Measurements from ENCODE around the gene PJA2. TPM values are rescaled to one million over a fixed set of nuclear protein-coding genes. Genes with fewer than 3 reads are reported as not detected.

Gene PJA2
- total RNA-seq, 2 donors from 2014 or later, result 55.9 to 102 TPM

- H3K4me3 ChIP-seq, result no peak overlapping the region
- H3K4me1 ChIP-seq, result no peaks in the 10 kb centered on the region
- no peaks in the 10 kb centered on the region for H3K9me3 ChIP-seq
- no peaks in the 10 kb centered on the region for H3K36me3 ChIP-seq
- no peaks in the 10 kb centered on the region for H3K27me3 ChIP-seq
- no peak overlapping the region for H3K9ac ChIP-seq (ENCODE audit: low read depth in 2 of 2, low read length in 2 of 2)
- no peak for DNase-seq
- H3K27ac ChIP-seq, result no peak overlapping the region
- intact Hi-C loops (cut with DNase I), result no loop called here
- TF ChIP-seq, protein P1, sequence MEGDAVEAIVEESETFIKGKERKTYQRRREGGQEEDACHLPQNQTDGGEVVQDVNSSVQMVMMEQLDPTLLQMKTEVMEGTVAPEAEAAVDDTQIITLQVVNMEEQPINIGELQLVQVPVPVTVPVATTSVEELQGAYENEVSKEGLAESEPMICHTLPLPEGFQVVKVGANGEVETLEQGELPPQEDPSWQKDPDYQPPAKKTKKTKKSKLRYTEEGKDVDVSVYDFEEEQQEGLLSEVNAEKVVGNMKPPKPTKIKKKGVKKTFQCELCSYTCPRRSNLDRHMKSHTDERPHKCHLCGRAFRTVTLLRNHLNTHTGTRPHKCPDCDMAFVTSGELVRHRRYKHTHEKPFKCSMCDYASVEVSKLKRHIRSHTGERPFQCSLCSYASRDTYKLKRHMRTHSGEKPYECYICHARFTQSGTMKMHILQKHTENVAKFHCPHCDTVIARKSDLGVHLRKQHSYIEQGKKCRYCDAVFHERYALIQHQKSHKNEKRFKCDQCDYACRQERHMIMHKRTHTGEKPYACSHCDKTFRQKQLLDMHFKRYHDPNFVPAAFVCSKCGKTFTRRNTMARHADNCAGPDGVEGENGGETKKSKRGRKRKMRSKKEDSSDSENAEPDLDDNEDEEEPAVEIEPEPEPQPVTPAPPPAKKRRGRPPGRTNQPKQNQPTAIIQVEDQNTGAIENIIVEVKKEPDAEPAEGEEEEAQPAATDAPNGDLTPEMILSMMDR (IDR thresholded peaks at IDR 0.05), result no peak
These were observed 44.1 kb downstream of the PJA2 start for GRCh38 chr5:109365653-109366052.

DNA sequence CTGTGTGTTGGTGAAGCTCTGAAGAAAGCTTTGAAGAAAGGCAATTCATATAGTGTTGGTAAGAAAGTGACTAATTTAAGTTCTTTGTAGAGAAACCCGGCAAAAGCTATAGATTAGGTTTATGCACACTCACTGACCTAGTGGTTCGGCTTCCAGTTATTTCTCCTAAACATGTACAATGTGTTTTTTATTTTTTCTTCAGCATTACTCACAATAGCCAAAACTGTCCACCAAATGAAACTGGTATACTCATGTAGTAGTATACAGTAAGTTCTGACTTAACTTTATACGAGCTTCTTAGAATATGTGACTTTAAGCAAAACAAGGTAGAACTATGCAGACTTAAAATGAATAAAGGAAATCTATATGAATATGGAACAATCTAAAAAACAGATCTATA lies 44.8 kb downstream of the PJA2 start:
- intact Hi-C loops (cut with DNase I), result no loop called here
- Histone ChIP-seq H3K27me3 (no peaks in the 10 kb centered on the region), H3K9me3 (no peaks in the 10 kb centered on the region), H3K27ac (no peak overlapping the region), H3K36me3 (no peaks in the 10 kb centered on the region), H3K4me1 (no peaks in the 10 kb centered on the region), H3K4me3 (no peak overlapping the region), H3K9ac (ENCODE audit: low read depth in 2 of 2, low read length in 2 of 2) (no peak overlapping the region)
- DNase-seq, result no peak
- TF ChIP-seq, protein P1 (IDR thresholded peaks at IDR 0.05), result no peak

DNA sequence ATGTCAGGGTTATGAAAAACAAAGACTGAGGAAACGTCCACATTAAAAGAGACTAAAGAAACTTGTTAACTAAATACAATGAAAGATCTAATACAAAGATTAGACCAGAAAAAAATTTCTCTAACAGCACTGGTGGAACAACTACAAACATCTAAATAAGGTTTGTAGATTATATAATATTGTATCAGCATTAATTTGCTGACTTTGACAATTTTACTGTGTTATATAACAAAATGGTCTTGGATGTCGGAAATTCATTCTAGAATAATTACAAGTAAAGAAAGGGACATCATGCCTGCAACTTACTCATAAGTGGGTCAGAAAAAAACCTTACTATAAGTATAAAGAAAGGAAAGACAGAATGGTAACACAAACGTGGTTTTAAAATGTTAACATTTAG lies 50.1 kb downstream of the PJA2 start:
- DNase-seq, result no peak
- TF ChIP-seq, protein P1 (IDR thresholded peaks at IDR 0.05), result no peak
- H3K9ac ChIP-seq (ENCODE audit: low read depth in 2 of 2, low read length in 2 of 2), result no peak overlapping the region
- H3K4me3 ChIP-seq, result no peak overlapping the region
- no peaks in the 10 kb centered on the region for H3K36me3 ChIP-seq
- no peak overlapping the region for H3K27ac ChIP-seq
- intact Hi-C loops (cut with DNase I), result no loop called here
- no peaks in the 10 kb centered on the region for H3K4me1 ChIP-seq
- no peaks in the 10 kb centered on the region for H3K27me3 ChIP-seq
- no peaks in the 10 kb centered on the region for H3K9me3 ChIP-seq

GRCh38 chr5:109357807-109358206 lies 52.0 kb downstream of the PJA2 start:
- H3K36me3 ChIP-seq, result no peaks in the 10 kb centered on the region

GRCh38 chr5:109354761-109355160 lies 55.0 kb downstream of the PJA2 start:
- H3K27me3 ChIP-seq, result no peaks in the 10 kb centered on the region
- H3K36me3 ChIP-seq, result no peaks in the 10 kb centered on the region
- TF ChIP-seq, protein P1 (IDR thresholded peaks at IDR 0.05), result no peak
- intact Hi-C loops (cut with DNase I), result no loop called here
- H3K9ac ChIP-seq (ENCODE audit: low read depth in 2 of 2, low read length in 2 of 2), result no peak overlapping the region
- H3K4me3 ChIP-seq, result no peak overlapping the region
- H3K27ac ChIP-seq, result no peak overlapping the region
- no peaks in the 10 kb centered on the region for H3K9me3 ChIP-seq
- no peaks in the 10 kb centered on the region for H3K4me1 ChIP-seq
- DNase-seq, result no peak

More at GRCh38 chr5:109357807-109358206, 52.0 kb downstream of the PJA2 start:
- Histone ChIP-seq H3K4me1 (no peaks in the 10 kb centered on the region), H3K27me3 (no peaks in the 10 kb centered on the region), H3K9ac (ENCODE audit: low read depth in 2 of 2, low read length in 2 of 2) (no peak overlapping the region), H3K27ac (no peak overlapping the region), H3K9me3 (no peaks in the 10 kb centered on the region), H3K4me3 (no peak overlapping the region)
- no peak for DNase-seq
- TF ChIP-seq, protein P1 (IDR thresholded peaks at IDR 0.05), result no peak
- intact Hi-C loops (cut with DNase I), result no loop called here
